Measurements from ENCODE around the gene SDSL.
A peak's percentile ranks its signal among the peaks of the same experiment; 100 is the strongest.

Gene SDSL

GRCh38 chr12:113420996-113421595 is 1.1 kb upstream of the SDSL start:
- no peak for DNase-seq (ENCODE audit: low read depth in 4 of 4, low spot score in 1 of 4)

- no peak for DNase-seq (ENCODE audit: low read depth in 4 of 4, low spot score in 1 of 4)
These were observed 898 bp downstream of the SDSL start for GRCh38 chr12:113422886-113423669.

GRCh38 chr12:113424456-113424855 is 2.3 kb downstream of the SDSL start:
- no peak for DNase-seq (ENCODE audit: low read depth in 4 of 4, low spot score in 1 of 4)

GRCh38 chr12:113424915-113425823 is 3.0 kb downstream of the SDSL start:
- DNase-seq (ENCODE audit: low read depth in 4 of 4, low spot score in 1 of 4), result peak in 3 of 4 experiments; percentile 28 to 49 (median 28)

GRCh38 chr12:113425960-113426453 is 3.8 kb downstream of the SDSL start:
- DNase-seq (ENCODE audit: low read depth in 4 of 4, low spot score in 1 of 4), result no peak

- DNase-seq (ENCODE audit: low read depth in 4 of 4, low spot score in 1 of 4), result no peak
These were observed 5.7 kb downstream of the SDSL start for GRCh38 chr12:113427882-113428281.

- no peak for DNase-seq (ENCODE audit: low read depth in 4 of 4, low spot score in 1 of 4)
These were observed 6.3 kb downstream of the SDSL start for GRCh38 chr12:113428482-113428881.

- no peak for DNase-seq (ENCODE audit: low read depth in 4 of 4, low spot score in 1 of 4)
These were observed 10.8 kb downstream of the SDSL start for GRCh38 chr12:113432986-113433385.

- DNase-seq (ENCODE audit: low read depth in 4 of 4, low spot score in 1 of 4), result no peak
These were observed 13.2 kb downstream of the SDSL start for GRCh38 chr12:113435367-113435766.

- DNase-seq (ENCODE audit: low read depth in 4 of 4, low spot score in 1 of 4), result no peak
These were observed 14.4 kb downstream of the SDSL start for GRCh38 chr12:113436586-113436985.

- no peak for DNase-seq (ENCODE audit: low read depth in 4 of 4, low spot score in 1 of 4)
These were observed 15.0 kb downstream of the SDSL start for GRCh38 chr12:113436993-113437728.

- DNase-seq (ENCODE audit: low read depth in 4 of 4, low spot score in 1 of 4), result no peak
These were observed 15.5 kb downstream of the SDSL start for GRCh38 chr12:113437729-113438100.

GRCh38 chr12:113438523-113439300 is 16.5 kb downstream of the SDSL start:
- no peak for DNase-seq (ENCODE audit: low read depth in 4 of 4, low spot score in 1 of 4)

- no peak for DNase-seq (ENCODE audit: low read depth in 4 of 4, low spot score in 1 of 4)
These were observed 17.1 kb downstream of the SDSL start for GRCh38 chr12:113439301-113439597.

- no peak for DNase-seq (ENCODE audit: low read depth in 4 of 4, low spot score in 1 of 4)
These were observed 17.4 kb downstream of the SDSL start for GRCh38 chr12:113439606-113440030.

- no peak for DNase-seq (ENCODE audit: low read depth in 4 of 4, low spot score in 1 of 4)
These were observed 18.2 kb downstream of the SDSL start for GRCh38 chr12:113440336-113440735.

GRCh38 chr12:113440947-113441782 is 19.0 kb downstream of the SDSL start:
- no peak for DNase-seq (ENCODE audit: low read depth in 4 of 4, low spot score in 1 of 4)

GRCh38 chr12:113443030-113443539 is 20.9 kb downstream of the SDSL start:
- no peak for DNase-seq (ENCODE audit: low read depth in 4 of 4, low spot score in 1 of 4)

- DNase-seq (ENCODE audit: low read depth in 4 of 4, low spot score in 1 of 4), result no peak
These were observed 23.5 kb downstream of the SDSL start for GRCh38 chr12:113445544-113446171.
